GM18873 (cell line): ENCODE measurements around the gene SCUBE2.

Source experiments
- ATAC-seq: cut with Tn5 transposase; IDR thresholded peaks from one replicate; pipeline ENCODE4 v1.9.1; 2021; ENCODE audit warnings: mild to moderate bottlenecking, moderate library complexity, moderate number of reproducible peaks; ENCODE audit not compliant: unreplicated experiment, low FRiP score

Gene SCUBE2

GRCh38 chr11:9049959-9050358, 41.4 kb downstream of the SCUBE2 start:
- ATAC-seq: no peak

DNA sequence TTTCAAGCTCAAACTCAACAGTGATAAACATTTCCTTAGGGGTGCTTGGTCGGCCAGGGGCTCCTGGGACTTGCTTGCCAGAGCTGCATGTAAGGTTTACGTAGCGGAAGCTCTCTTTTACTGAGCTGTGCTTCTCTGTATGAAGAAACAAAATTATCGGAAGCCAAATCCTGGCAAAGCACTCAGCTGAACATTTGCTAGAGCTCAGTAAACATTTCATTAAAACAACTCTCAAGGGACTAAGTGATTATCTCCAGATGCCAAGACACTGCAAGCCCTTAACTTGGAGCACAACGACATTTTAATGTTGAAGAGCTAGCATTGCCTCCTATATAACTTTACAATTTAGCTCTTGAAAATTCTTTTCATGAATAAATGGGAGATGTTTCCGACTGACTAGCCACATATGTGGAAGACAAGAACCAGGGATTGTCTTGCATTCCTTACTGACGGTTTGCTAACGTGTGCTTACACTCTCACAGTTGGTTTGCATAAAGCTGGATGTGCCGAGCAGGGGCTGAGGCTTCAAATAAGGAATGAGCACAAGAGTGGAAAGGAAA, 43.4 kb downstream of the SCUBE2 start:
- ATAC-seq: no peak

- no peak for ATAC-seq
Measured at GRCh38 chr11:9046481-9046880, 44.9 kb downstream of the SCUBE2 start.

- ATAC-seq: no peak
Measured at GRCh38 chr11:9042488-9042887, 48.9 kb downstream of the SCUBE2 start.

DNA sequence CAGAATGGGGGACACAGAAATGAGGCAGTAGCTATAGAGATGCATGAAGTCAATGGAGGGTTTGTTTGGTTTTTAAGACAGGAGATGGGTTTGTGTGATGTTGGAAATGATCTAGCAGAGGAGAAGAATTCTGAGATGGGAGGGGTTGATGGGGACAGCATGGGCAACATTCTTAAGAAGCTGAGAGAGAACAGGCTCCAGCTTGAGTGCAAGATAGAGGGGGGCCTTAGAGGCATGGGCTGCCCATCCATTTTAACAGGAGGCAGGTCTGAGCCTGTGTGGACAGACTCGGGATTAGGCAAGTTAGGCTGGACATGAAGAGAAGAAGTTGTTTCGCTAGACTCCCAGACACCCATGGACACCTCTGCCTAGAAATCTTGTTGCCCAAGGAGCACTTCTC, 49.7 kb downstream of the SCUBE2 start:
- no peak for ATAC-seq

DNA sequence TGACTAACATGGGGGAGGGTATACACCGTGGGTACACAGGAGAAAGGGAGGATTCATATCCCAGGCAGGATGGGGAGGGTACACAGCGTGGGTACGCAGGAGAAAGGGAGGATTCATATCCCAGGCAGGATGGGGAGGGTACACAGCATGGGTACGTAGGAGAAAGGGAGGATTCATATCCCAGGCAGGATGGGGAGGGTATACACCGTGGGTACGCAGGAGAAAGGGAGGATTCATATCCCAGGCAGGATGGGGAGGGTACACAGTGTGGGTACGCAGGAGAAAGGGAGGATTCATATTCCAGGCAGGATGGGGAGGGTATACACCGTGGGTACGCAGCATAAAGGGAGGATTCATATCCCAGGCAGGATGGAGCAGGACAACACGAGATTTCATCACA, 51.0 kb downstream of the SCUBE2 start:
- ATAC-seq: no peak

- ATAC-seq: no peak
Measured at GRCh38 chr11:9039863-9040262, 51.5 kb downstream of the SCUBE2 start.

- no peak for ATAC-seq
Measured at GRCh38 chr11:9039198-9039597, 52.2 kb downstream of the SCUBE2 start.

- no peak for ATAC-seq
Measured at GRCh38 chr11:9038541-9038940, 52.9 kb downstream of the SCUBE2 start.

DNA sequence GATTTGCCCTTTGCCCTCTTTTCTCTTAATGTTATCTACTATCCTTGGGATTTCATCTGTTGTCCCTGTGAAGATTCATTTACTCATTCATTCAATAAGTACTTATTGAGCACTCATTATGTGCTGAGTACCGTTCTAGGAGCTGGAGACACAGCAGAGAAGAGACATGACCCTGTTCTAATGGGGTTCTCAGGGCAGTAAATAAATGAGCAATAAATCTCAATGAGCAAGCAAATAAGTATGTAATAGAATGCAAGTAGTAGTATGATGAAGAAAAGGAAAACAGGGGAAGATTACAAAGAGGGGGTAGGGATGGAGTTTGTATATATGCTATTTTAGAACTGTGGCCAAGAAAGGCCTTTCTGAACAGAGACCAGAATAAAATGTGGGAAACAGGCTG, 53.4 kb downstream of the SCUBE2 start:
- ATAC-seq: no peak

DNA sequence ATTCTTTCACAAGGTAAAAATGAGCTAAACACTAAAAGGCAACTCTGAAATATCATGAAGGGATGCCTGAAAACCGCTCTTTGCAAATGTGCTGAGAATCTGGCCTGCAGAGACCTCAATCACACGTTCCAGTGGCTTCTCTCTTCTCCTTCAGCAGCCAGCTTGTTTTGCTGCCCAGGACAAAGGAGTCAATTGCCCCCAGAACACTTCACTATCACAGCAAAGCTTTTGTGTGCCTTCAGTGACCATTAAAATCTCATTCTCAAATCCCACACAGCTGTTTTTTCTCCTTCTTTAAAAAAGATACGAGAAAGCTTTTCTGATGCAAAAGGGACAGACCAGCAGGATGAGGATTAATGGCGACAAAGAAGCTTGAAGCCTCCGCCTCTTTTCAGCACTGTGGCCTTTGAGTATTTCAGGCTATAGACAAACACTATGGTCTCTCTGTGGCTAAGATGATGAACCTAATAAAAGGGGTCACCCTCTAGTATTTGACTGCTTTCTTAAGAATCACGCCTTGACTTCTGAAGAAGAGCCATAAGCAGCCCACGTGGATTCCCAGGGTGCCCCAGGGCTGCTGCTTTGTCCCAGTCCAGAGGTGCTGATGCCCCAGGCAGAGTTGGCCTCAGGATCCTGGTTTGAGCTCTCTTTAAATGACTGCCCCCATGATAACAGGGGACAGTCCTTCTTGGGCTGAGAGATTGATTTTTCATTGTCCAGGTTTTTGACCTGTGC, 54.2 kb downstream of the SCUBE2 start:
- no peak for ATAC-seq

DNA sequence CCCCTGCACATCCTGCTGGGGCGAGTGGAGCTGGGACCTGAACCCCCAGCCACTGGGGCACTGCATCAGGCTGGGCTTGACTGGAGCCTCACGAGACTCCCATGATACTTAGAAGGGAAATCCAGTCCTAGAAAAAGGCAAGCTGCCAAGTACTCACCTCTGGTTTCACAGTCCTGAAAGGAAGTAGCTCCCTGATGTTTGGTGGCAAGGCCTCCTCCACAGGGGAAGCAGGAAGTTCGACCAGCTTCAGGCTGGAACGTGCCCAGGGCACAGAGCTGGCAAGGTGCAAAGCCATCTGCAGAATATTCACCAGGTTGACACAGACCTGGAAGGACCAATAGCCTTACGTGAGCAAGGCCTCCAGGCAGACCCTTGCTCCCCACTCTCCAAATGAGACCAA, 60.8 kb downstream of the SCUBE2 start:
- ATAC-seq: no peak

GRCh38 chr11:9029422-9029821, 62.0 kb downstream of the SCUBE2 start:
- no peak for ATAC-seq

DNA sequence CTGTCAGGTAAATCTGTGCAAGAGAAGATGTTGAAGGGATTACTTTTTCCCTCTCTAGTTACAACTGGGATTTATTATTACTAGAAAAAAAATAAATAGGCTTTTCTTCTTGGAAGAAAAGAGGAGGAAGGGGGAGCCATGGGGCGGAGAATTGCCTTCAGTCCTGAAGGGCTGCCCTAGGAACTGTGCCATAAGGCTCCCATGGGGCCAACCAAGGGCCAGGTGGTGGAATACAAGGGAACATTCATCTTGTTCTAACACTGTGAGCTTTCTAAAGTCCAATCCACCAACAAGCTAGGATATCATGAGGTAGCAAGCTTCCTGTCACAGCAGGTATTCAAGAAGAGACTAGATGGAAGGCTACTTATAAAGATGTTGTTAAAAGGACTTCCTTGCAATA, 62.8 kb downstream of the SCUBE2 start:
- no peak for ATAC-seq

- ATAC-seq: no peak
Measured at GRCh38 chr11:9025101-9025850, 66.1 kb downstream of the SCUBE2 start.

DNA sequence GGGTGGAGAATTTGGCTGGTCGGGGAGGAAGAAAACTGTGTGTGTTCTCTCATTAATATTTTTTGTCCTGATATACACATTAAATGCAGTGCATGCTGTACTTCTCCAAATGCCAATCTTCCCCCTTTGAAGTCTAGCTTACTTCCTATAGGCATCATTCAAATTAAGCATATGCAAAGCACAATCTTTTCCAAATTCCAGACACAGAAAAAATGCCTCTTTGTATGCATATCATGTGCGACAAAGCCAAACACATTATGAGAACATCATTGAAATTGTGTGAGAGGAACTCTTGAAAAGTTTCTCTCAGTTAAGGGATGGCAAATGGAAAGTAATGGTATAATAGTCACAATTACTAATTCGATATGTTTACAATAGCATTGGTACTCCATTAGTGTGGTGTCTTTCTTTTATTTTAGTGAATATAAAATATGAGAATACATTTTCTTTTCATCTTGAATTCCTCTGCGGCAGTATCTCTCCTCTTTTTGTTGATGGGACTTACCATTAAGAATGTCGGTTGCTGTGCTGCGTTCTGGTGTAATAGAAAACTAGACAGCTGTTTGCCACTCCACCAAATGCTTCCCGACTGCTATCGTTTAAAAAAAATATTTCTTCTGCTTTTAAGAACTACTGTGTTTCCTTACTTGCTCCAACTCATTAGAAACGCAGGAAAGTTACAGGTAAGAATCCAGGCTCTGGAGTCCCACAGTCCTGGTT, 68.3 kb downstream of the SCUBE2 start:
- no peak for ATAC-seq

- ATAC-seq: no peak
Measured at GRCh38 chr11:9020916-9021315, 70.5 kb downstream of the SCUBE2 start.

- no peak for ATAC-seq
Measured at GRCh38 chr11:9019861-9020260, 71.5 kb downstream of the SCUBE2 start.

GRCh38 chr11:9017773-9018172, 73.6 kb downstream of the SCUBE2 start:
- ATAC-seq: no peak

DNA sequence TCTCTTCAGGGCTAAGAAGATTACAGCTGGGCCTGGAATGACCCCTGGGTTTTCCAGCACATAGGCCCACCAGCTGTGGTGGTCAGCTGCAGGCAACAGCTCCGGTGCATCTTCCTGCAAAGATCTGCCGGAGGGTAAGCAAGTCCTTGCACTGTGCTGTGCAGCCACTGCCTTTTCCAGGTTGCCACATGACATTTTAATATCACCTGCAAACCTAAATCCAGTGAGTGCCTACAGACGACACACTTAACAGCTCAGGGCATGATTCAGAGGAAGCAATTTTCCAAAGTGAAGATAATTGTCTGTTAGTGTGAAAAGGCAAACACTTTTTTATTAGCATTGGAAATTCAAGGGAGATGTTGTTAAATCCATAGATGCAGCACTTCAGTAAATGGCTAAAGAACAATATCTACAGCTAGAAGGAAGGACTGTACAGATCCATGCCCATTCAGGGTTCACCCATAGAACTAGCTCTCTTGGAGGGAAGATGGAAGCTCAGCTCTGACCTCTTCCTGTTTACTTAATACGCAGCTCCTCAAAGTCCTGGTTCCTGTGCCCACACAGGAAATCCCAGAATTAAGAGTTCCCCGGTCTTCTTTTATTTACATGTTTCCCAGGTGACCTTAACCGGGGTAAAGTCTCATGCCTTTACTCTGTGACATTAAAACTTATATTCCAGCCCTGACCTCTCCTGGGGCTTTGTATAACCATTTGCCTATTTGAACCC, 74.3 kb downstream of the SCUBE2 start:
- no peak for ATAC-seq
